LNCAP (cell line): Measurements from ENCODE around the gene GRM3.

Experiments used
- TF ChIP-seq, protein P1 (sequence below): fragments of 450-650 bp; IDR thresholded peaks from 2 replicates; pipeline ENCODE4 v1.5.1; 2017; ENCODE audit warnings: mild to moderate bottlenecking

GRM3 gene

DNA sequence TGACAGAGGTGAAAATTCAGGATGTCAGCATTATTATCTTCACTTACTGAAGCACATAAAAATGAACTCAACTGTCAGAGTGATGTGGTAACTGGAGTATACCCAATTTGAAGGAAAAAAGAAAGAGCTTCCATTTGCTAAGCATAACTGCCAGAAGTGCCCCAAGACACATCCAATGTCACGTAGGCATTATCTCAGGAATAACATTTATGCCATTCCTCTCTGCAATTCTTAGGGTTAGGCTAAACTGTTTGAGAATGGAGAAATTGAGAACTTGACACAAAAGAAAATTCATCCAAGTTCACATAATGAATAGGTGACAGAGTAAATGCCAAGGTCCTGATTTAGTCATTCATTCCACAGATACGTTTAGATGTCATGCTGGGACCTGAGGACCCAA is 148.6 kb downstream of the GRM3 start:
- TF ChIP-seq, protein P1, sequence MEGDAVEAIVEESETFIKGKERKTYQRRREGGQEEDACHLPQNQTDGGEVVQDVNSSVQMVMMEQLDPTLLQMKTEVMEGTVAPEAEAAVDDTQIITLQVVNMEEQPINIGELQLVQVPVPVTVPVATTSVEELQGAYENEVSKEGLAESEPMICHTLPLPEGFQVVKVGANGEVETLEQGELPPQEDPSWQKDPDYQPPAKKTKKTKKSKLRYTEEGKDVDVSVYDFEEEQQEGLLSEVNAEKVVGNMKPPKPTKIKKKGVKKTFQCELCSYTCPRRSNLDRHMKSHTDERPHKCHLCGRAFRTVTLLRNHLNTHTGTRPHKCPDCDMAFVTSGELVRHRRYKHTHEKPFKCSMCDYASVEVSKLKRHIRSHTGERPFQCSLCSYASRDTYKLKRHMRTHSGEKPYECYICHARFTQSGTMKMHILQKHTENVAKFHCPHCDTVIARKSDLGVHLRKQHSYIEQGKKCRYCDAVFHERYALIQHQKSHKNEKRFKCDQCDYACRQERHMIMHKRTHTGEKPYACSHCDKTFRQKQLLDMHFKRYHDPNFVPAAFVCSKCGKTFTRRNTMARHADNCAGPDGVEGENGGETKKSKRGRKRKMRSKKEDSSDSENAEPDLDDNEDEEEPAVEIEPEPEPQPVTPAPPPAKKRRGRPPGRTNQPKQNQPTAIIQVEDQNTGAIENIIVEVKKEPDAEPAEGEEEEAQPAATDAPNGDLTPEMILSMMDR = no peak

DNA sequence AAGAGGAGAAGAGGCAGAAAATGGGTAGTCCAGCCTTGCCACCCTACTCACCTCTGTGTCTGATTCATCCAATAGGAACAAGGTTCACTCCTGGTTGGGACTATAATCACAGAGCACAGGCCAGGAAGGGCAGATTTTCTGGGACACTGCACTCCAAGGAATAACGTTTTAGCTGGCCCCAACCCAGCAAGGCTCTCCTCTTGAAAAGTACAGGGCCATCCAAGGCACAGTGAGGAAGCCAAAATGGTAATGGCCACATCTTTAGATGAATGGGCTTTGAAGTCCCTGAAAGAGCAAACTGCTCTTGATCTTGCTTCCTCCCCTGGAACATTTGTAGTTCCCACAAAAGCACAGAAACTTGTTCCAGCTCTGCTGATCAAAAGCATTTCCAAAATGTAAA is 149.4 kb downstream of the GRM3 start:
- TF ChIP-seq, protein P1 = no peak

DNA sequence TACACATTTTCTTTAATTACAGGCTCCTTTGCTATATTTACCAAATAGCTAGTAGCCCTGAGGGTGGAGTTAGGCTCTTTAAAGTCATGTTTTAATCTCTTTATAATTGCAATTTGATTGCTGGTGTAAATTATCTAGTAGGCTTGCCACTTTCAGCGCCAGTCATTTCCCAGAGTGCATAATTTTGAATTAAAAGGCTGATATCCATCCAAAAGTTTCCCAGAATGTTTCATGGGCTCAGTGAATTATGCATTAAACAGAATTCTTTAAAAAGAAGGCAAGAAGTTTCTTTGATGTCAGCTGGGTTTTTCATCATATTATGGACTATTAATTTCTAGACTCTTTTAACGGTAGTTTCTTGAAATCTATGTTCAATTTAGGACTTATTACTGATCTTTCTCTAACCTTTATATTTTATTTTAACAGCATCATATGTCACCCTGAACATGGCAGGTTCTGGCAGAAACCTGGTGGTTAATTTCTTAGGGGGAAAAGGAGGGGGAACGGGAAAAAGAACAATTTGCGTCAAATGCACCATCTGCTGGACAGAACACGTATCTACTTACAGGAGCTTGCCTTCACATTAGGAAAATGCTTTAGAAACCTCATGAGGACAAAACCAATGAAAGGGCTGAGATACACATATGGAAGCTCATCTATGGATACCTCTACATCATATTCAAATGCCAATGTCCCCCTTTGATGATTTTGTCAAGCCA is 171.1 kb downstream of the GRM3 start:
- TF ChIP-seq, protein P1 = peak; percentile 74

DNA sequence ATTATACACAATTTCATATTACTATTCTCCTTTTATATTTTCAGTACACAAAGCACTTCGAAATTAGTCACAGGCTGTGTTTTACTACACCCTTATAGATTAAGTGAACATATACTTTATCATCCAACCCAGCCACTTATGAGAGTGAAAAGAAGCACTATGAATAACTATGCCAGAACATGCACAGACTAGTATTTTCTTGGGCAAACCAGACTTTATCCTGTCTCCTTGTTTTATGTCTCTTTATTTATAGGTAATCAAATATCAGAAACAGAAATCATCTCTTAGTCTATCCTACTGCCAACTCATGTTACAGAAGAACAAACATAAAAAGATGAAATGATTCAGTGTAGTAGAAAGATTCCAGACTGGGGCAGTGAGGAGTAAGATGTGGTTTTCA is 171.8 kb downstream of the GRM3 start:
- TF ChIP-seq, protein P1 = no peak

DNA sequence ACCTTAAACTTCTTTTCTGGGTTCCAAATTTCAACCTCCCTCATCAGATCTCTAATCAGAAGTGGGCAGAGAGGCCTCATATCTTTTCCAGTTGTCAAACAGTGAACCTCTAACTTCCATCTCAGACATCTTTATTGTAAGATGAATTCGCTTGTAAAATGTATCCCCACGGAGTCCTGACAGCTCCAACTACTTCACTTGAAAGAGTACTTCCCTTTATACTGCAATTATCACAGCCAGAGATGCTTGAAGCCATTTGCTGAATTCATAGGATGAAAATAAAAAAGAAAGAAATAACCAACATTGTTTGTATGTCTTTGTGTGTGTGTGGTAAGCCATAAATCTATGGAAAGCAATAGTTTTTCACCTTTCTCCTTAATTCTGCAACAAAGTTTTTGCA is 175.2 kb downstream of the GRM3 start:
- TF ChIP-seq, protein P1 = no peak

DNA sequence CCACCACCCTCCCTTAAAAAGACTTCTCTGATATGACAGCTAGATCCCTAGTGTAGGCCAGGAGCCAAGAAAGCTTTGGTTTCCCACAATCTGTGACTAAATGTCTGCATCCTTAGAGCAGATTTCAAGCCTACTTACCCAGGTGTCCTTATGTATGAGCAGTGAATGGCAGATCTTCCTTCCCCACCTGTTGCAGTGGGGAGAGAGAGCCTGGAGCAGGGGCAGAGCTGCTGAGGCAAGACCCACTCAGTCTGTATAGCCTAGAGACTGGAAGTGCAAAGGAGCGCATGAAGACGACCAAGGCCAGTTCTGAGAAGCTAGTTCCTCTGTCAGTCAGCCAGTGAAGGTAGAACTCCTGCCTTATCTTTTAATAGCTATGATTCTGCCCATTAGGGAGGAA is 180.1 kb downstream of the GRM3 start:
- TF ChIP-seq, protein P1 = no peak

DNA sequence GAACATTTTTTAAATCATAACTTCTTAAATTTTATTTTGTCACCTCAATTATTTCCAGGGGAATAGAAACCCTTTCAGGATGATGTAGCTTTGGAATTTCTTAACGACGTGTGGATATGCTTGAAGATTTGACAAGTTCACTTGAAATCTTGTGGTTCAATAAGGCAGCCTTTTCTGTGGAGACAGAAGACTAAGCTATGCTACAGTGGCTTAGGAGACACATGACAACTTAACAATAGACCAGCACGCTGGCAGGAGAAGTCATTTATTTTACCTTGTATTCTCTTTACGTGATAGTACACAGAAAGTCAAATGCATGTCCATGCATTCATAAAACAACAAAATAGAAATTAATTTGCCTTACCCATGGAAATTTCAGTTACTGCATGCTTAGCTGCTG is 181.6 kb downstream of the GRM3 start:
- TF ChIP-seq, protein P1 = no peak

DNA sequence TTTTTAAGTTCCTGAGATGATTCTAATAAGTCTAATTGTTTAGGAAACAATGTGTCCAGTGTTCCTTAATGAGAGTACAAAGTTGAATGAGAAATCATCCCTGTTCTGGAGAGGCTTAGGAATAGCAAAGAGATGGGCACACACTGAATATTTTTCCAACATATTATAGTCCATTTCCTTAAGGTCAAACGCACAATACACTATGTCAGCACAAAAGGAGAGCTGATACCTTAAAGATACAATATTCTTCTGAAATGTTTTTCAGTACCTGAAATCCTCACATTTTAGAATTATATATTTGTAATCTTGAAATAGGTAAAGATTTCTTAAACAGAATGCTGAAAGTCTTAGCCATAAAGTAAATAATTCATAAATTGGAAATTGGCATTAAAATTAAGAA is 183.2 kb downstream of the GRM3 start:
- TF ChIP-seq, protein P1 = no peak
